Thyroid gland (tissue), 4 donors: Measurements from ENCODE around the gene FAM222B. TPM values are rescaled to one million over a fixed set of nuclear protein-coding genes. Genes with fewer than 3 reads are reported as not detected.

Source experiments
- DNase-seq, 2 donors: peaks; one replicate each; pipeline ENCODE4 v3.0.0-alpha.2; 2019
- H3K27ac ChIP-seq, 3 donors: fragments of 200-600 bp; sonication (generic); 1 replicate in 2 of 3; 2 replicates in 1 of 3; pipeline ENCODE4 v1.5.1; 2016 to 2019; ENCODE audit warnings: mild to moderate bottlenecking in 1 of 3, moderate library complexity in 1 of 3
- H3K27me3 ChIP-seq: fragments of 200-600 bp; sonication (generic); one replicate; pipeline ENCODE4 v1.5.1; 2019
- H3K36me3 ChIP-seq, 2 donors: fragments of 200-600 bp; sonication (generic); one replicate each; pipeline ENCODE4 v1.5.1; 2016 to 2019
- H3K4me1 ChIP-seq, 2 donors: fragments of 200-600 bp; sonication (generic); one replicate each; pipeline ENCODE4 v1.5.1; 2017 to 2019
- H3K4me3 ChIP-seq, 3 donors: fragments of 200-600 bp; sonication (generic); replicated peaks in 1 of 3; 1 replicate in 2 of 3; 2 replicates in 1 of 3; pipeline ENCODE4 v1.5.1; 2016; ENCODE audit warnings: mild to moderate bottlenecking in 1 of 3
- H3K9me3 ChIP-seq: fragments of 200-600 bp; sonication (generic); one replicate; pipeline ENCODE4 v1.5.1; 2017
- POLR2A ChIP-seq, 2 donors: fragments of 450-650 bp; IDR thresholded peaks; one replicate each; pipeline ENCODE4 v1.6.1; 2017; ENCODE audit warnings: antibody characterized with exemption in 2 of 2, mild to moderate bottlenecking in 2 of 2, moderate library complexity in 1 of 2
- WGBS, 2 donors: methylation state at CpG; one replicate each; pipeline ENCODE4 v1.1.5; 2017; 5-methylcytosine and 5-hydroxymethylcytosine counted together
- intact Hi-C: fragments of 100-400 bp; cut with DNase I; formaldehyde crosslinking; loops from one replicate; pipeline ENCODE4 v1.15.1; 2023
- total RNA-seq, 4 donors: library from RNA; depleted of rRNA; stranded (reverse); fragments of >200 nt; gene quantifications; one replicate each; pipeline ENCODE4 v1.2.3, GENCODE V29; 2016
- TF ChIP-seq, protein P1 (sequence below), 6 experiments: fragments of 200-600 bp in 3 of 6; fragments of 450-650 bp in 3 of 6; sonication (generic) in 3 of 6; IDR thresholded peaks; one replicate each; pipeline ENCODE4 v1.5.1; 2016 to 2019; ENCODE audit warnings: antibody characterized with exemption in 6 of 6, mild to moderate bottlenecking in 2 of 6, inconsistent platforms in 1 of 6, moderate library complexity in 1 of 6

Gene FAM222B
- total RNA-seq, 4 donors from 2014 or later, result 14.1 to 22.6 (median 15.8) TPM

GRCh38 chr17:28887871-28888471 lies 45.4 kb upstream of the FAM222B start:
- DNase-seq, result no peak
- Histone ChIP-seq H3K9me3 (no peaks in the 10 kb centered on the region), H3K4me1 (peaks cover 9 to 26% of the 10 kb centered on the region in 2 donors), H3K27me3 (no peaks in the 10 kb centered on the region), H3K27ac (no peak overlapping the region), H3K36me3 (peaks cover 12 to 22% of the 10 kb centered on the region in 2 donors), H3K4me3 (no peak overlapping the region)
- intact Hi-C loops, result no loop called here
- 86 to 93% methylated on average over 11 to 12 of the region's 12 CpGs for WGBS, 2 donors
- no peak for TF ChIP-seq POLR2A (IDR thresholded peaks at IDR 0.05)
- TF ChIP-seq, protein P1, sequence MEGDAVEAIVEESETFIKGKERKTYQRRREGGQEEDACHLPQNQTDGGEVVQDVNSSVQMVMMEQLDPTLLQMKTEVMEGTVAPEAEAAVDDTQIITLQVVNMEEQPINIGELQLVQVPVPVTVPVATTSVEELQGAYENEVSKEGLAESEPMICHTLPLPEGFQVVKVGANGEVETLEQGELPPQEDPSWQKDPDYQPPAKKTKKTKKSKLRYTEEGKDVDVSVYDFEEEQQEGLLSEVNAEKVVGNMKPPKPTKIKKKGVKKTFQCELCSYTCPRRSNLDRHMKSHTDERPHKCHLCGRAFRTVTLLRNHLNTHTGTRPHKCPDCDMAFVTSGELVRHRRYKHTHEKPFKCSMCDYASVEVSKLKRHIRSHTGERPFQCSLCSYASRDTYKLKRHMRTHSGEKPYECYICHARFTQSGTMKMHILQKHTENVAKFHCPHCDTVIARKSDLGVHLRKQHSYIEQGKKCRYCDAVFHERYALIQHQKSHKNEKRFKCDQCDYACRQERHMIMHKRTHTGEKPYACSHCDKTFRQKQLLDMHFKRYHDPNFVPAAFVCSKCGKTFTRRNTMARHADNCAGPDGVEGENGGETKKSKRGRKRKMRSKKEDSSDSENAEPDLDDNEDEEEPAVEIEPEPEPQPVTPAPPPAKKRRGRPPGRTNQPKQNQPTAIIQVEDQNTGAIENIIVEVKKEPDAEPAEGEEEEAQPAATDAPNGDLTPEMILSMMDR (IDR thresholded peaks at IDR 0.05), result no peak

DNA sequence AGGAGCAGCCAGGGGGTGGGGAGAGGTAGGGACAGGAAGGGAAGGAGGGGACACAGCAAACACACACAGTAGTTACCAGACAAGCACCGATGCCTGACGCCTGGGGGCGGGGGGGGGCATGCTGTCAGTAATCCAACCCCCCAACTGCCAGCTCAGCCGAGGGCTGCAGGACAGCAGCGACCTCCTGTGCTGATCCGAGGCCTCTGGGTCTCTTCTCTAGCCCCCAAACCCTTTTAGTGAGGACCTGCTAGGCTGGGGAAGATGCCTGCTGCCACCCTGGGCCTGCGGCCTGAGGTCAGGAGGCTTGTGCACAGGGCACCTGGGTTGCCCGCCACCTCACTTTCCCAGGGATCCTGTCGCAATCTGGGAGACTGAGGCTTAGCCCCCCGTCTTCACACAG lies 43.4 kb upstream of the FAM222B start:
- no peak overlapping the region for H3K4me3 ChIP-seq
- TF ChIP-seq, protein P1 (IDR thresholded peaks at IDR 0.05), result no peak
- TF ChIP-seq POLR2A (IDR thresholded peaks at IDR 0.05), result no peak
- no peak overlapping the region for H3K27ac ChIP-seq
- no peaks in the 10 kb centered on the region for H3K9me3 ChIP-seq
- intact Hi-C loops, result no loop called here
- WGBS, 2 donors, result 76 to 90% methylated on average over 2 to 8 of the region's 10 CpGs
- H3K4me1 ChIP-seq, result peaks cover 0 to 11% of the 10 kb centered on the region in 2 donors
- no peaks in the 10 kb centered on the region for H3K27me3 ChIP-seq
- peaks cover 32 to 39% of the 10 kb centered on the region in 2 donors for H3K36me3 ChIP-seq
- DNase-seq, result no peak

DNA sequence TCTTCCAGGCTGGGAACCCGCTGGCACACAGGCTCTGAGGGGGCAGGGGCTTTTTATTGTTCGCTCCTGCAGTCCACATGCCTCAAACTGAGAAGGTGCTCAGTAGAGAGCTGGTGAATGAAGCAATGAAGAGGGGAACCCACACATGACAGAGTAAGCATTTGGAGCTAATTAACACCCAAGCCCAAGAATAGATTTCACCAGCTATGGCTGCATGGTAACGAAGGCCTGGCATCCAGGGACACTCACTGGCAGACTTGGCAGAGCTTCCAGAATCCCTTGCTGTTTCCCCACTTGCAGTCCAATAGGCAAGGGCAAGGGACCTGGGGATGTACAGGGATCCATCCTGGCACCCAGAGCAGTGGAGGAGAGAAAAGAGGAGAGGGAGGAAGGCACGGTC lies 42.8 kb upstream of the FAM222B start:
- Histone ChIP-seq H3K27me3 (no peaks in the 10 kb centered on the region), H3K4me3 (no peak overlapping the region), H3K9me3 (no peaks in the 10 kb centered on the region), H3K4me1 (peaks cover 0 to 6% of the 10 kb centered on the region in 2 donors), H3K36me3 (peaks cover 38 to 45% of the 10 kb centered on the region in 2 donors), H3K27ac (no peak overlapping the region)
- 97 to 100% methylated on average over 4 of the region's 4 CpGs for WGBS, 2 donors
- TF ChIP-seq, protein P1 (IDR thresholded peaks at IDR 0.05), result no peak
- TF ChIP-seq POLR2A (IDR thresholded peaks at IDR 0.05), result no peak
- intact Hi-C loops, result no loop called here
- no peak for DNase-seq

DNA sequence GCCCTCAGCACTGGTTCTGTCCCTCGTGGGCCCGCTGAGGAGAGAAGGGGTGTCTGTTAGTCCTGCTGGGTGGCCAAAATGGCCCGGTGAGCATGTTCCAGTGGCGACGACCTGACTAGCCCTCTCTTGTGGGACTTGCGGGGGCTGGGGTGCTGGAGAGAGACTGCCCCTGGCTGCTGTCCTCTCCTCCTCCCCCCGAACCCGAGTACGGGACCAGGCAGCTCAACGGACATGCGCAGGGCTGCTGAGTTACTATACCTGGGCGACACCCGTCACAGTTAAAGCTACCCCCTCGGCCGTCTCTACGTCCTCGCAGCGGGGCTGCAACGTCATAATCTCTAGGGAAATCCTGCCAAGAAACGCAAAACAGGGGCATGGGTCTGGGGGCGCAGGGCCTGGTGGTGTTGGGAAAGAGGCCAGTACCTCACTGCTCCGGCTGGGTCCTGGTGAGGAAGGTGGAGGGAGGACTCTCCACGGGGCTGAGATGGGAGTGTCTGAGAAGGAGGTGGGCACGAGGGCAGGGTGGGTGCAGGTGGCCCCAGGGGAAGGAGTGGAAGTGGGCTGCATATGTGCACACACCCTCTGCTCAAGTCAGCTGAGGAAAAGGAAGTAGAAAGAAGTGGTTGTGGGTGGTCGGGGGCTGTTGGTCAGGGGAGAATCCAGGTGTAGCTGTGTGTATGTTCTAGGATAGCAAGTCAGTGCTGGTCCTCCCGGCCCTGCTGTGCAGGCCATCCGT lies 41.5 kb upstream of the FAM222B start:
- TF ChIP-seq, protein P1 (IDR thresholded peaks at IDR 0.05), result no peak
- TF ChIP-seq POLR2A (IDR thresholded peaks at IDR 0.05), result no peak
- intact Hi-C loops, result no loop called here
- Histone ChIP-seq H3K36me3 (peaks cover 49 to 57% of the 10 kb centered on the region in 2 donors), H3K4me1 (no peaks in the 10 kb centered on the region), H3K27ac (no peak overlapping the region), H3K27me3 (no peaks in the 10 kb centered on the region), H3K9me3 (no peaks in the 10 kb centered on the region), H3K4me3 (no peak overlapping the region)
- DNase-seq, result no peak
- 91 to 93% methylated on average over 11 to 17 of the region's 27 CpGs for WGBS, 2 donors
